GM18519 (cell line): Measurements from ENCODE around the gene PTPRM.

Experiments used
- ATAC-seq: cut with Tn5 transposase; IDR thresholded peaks from one replicate; pipeline ENCODE4 v1.9.1; 2021; ENCODE audit warnings: mild to moderate bottlenecking, moderate library complexity; ENCODE audit not compliant: unreplicated experiment, low FRiP score

The PTPRM gene

GRCh38 chr18:7840411-7840810 lies 273.3 kb downstream of the PTPRM start:
- no peak for ATAC-seq

GRCh38 chr18:7844017-7844416 lies 276.9 kb downstream of the PTPRM start:
- no peak for ATAC-seq

- ATAC-seq: no peak
These were observed 277.3 kb downstream of the PTPRM start for GRCh38 chr18:7844418-7844817.

- ATAC-seq: no peak
These were observed 279.2 kb downstream of the PTPRM start for GRCh38 chr18:7846335-7846734.

GRCh38 chr18:7847357-7848053 lies 280.4 kb downstream of the PTPRM start:
- no peak for ATAC-seq

GRCh38 chr18:7848054-7848412 lies 280.9 kb downstream of the PTPRM start:
- ATAC-seq: no peak

GRCh38 chr18:7850446-7850845 lies 283.3 kb downstream of the PTPRM start:
- no peak for ATAC-seq

GRCh38 chr18:7855028-7855427 lies 287.9 kb downstream of the PTPRM start:
- no peak for ATAC-seq

- no peak for ATAC-seq
These were observed 288.6 kb downstream of the PTPRM start for GRCh38 chr18:7855671-7856070.

GRCh38 chr18:7856116-7856515 lies 289.0 kb downstream of the PTPRM start:
- no peak for ATAC-seq

GRCh38 chr18:7856733-7857132 lies 289.6 kb downstream of the PTPRM start:
- ATAC-seq: no peak

- ATAC-seq: no peak
These were observed 290.4 kb downstream of the PTPRM start for GRCh38 chr18:7857562-7857961.

GRCh38 chr18:7859122-7859521 lies 292.0 kb downstream of the PTPRM start:
- no peak for ATAC-seq

- ATAC-seq: no peak
These were observed 303.1 kb downstream of the PTPRM start for GRCh38 chr18:7870266-7870665.

- ATAC-seq: no peak
These were observed 303.7 kb downstream of the PTPRM start for GRCh38 chr18:7870855-7871254.

GRCh38 chr18:7871560-7872456 lies 304.7 kb downstream of the PTPRM start:
- ATAC-seq: no peak

- no peak for ATAC-seq
These were observed 305.5 kb downstream of the PTPRM start for GRCh38 chr18:7872569-7872968.

GRCh38 chr18:7873316-7873715 lies 306.2 kb downstream of the PTPRM start:
- no peak for ATAC-seq

GRCh38 chr18:7876354-7877104 lies 309.4 kb downstream of the PTPRM start:
- ATAC-seq: no peak

GRCh38 chr18:7877609-7878008 lies 310.5 kb downstream of the PTPRM start:
- ATAC-seq: no peak
